Common myeloid progenitor, CD34-positive (primary cell): ENCODE measurements around the gene PHC2.
A peak's percentile ranks its signal among the peaks of the same experiment; 100 is the strongest.

ENCODE experiments used
- CTCF ChIA-PET: fragments of 350-600 bp; sonication (Branson Sonifier 250); formaldehyde crosslinking; loops from one replicate; lab custom pipeline; 2021; ENCODE audit warnings: antibody characterized with exemption; lab: Charles Lee
- POLR2A ChIA-PET: fragments of 350-600 bp; sonication (Branson Sonifier 250); formaldehyde crosslinking; loops from one replicate; lab custom pipeline; 2021; ENCODE audit warnings: antibody characterized with exemption; lab: Charles Lee
- DNase-seq, 3 donors: peaks; one replicate each; pipeline versions ENCODE4 v3.0.0 to v3.0.0-alpha.2; 2013
- H3K27ac ChIP-seq, 2 experiments: 1 replicate in 1 of 2; 2 replicates in 1 of 2; pipeline ENCODE4 v1.7.0; 2013; ENCODE audit warnings: inconsistent platforms in 2 of 2, low read length in 2 of 2, mild to moderate bottlenecking in 2 of 2, low read depth in 1 of 2, moderate library complexity in 1 of 2; ENCODE audit not compliant: severe bottlenecking in 2 of 2, insufficient read depth in 1 of 2, poor library complexity in 1 of 2
- H3K27me3 ChIP-seq, 5 experiments: replicated peaks in 2 of 5; 1 replicate in 3 of 5; 2 replicates in 2 of 5; pipeline versions ENCODE4 v1.6.1 to v1.7.0; 2013; ENCODE audit warnings: low read length in 4 of 5, mild to moderate bottlenecking in 2 of 5, moderate library complexity in 2 of 5, inconsistent platforms in 1 of 5; ENCODE audit not compliant: insufficient read depth in 5 of 5, control insufficient read depth in 4 of 5
- H3K36me3 ChIP-seq, 4 experiments: 1 replicate in 2 of 4; 2 replicates in 2 of 4; pipeline versions ENCODE4 v1.6.1 to v1.7.0; 2013; ENCODE audit warnings: low read length in 3 of 4, control low read depth in 1 of 4, mild to moderate bottlenecking in 1 of 4; ENCODE audit not compliant: control insufficient read depth in 4 of 4, insufficient read depth in 4 of 4
- H3K4me1 ChIP-seq, 4 experiments: 1 replicate in 3 of 4; 2 replicates in 1 of 4; pipeline versions ENCODE4 v1.6.1 to v1.7.1; 2013; ENCODE audit warnings: low read length in 3 of 4, mild to moderate bottlenecking in 3 of 4, control low read depth in 1 of 4, inconsistent platforms in 1 of 4, moderate library complexity in 1 of 4; ENCODE audit not compliant: control insufficient read depth in 4 of 4, insufficient read depth in 4 of 4; ENCODE audit errors: control extremely low read depth in 1 of 4
- H3K4me3 ChIP-seq, 7 experiments: 1 replicate in 4 of 7; 2 replicates in 3 of 7; pipeline versions ENCODE4 v1.5.1 to v1.7.0; 2013; ENCODE audit warnings: mild to moderate bottlenecking in 7 of 7, low read length in 6 of 7, moderate library complexity in 6 of 7, inconsistent platforms in 2 of 7, low read depth in 2 of 7, control low read depth in 1 of 7; ENCODE audit not compliant: insufficient read depth in 4 of 7, control insufficient read depth in 1 of 7; ENCODE audit errors: extremely low read depth in 1 of 7
- H3K9me3 ChIP-seq, 5 experiments: 1 replicate in 4 of 5; 2 replicates in 1 of 5; pipeline versions ENCODE4 v1.6.1 to v1.7.1; 2013; ENCODE audit warnings: low read length in 4 of 5, mild to moderate bottlenecking in 2 of 5, inconsistent platforms in 1 of 5, low read depth in 1 of 5, moderate library complexity in 1 of 5; ENCODE audit not compliant: control insufficient read depth in 4 of 5, insufficient read depth in 2 of 5; ENCODE audit errors: control extremely low read depth in 1 of 5
- WGBS: methylation state at CpG from one replicate; pipeline ENCODE4 v1.1.5; 2013; ENCODE audit not compliant: insufficient coverage; 5-methylcytosine and 5-hydroxymethylcytosine counted together

The PHC2 gene

DNA sequence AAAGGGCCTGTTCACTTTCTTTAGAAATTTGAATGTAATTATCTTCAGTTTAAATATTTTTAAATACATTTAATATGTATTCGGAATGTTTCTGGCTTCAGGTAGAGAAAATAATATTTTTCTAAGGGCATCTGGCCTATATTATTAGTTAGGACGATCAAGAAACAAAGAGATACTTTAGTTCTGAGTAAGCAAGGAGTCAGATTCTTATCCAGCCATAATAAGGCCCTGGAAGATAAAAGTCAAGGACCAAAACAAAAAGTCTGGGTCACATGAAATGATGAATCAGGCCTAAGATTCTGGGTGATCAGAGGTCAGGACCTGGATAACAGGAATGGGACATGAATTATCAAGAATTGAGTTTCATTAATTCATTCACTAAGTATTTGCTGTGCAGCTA, 6.3 kb downstream of the PHC2 start:
- H3K27ac ChIP-seq = no peak overlapping the region
- no peaks in the 10 kb centered on the region for H3K27me3 ChIP-seq
- ChIA-PET CTCF (no interaction called here), POLR2A (no interaction called here)
- no peak for DNase-seq
- WGBS = 100% methylated on average over 2 of the region's 2 CpGs
- no peaks in the 10 kb centered on the region for H3K9me3 ChIP-seq
- H3K4me1 ChIP-seq = peaks cover 2 to 32% (median 17%) of the 10 kb centered on the region in 4 experiments
- H3K4me3 ChIP-seq = no peak overlapping the region
- H3K36me3 ChIP-seq = peaks cover 0 to 3% (median 0%) of the 10 kb centered on the region in 4 experiments

- CTCF ChIA-PET = no interaction called here
- H3K4me1 ChIP-seq = peaks cover 2 to 28% (median 15%) of the 10 kb centered on the region in 4 experiments
- WGBS = no CpG with 5 or more reads among the region's 4 CpGs
- H3K9me3 ChIP-seq = peaks cover 0 to 2% (median 0%) of the 10 kb centered on the region in 5 experiments
- H3K4me3 ChIP-seq = no peak overlapping the region
- H3K27me3 ChIP-seq = no peaks in the 10 kb centered on the region
- no peak for DNase-seq
- POLR2A ChIA-PET = no interaction called here
- no peak overlapping the region for H3K27ac ChIP-seq
- peaks cover 0 to 3% (median 0%) of the 10 kb centered on the region in 4 experiments for H3K36me3 ChIP-seq
Observed at GRCh38 chr1:33424205-33424604, 6.7 kb downstream of the PHC2 start.

GRCh38 chr1:33420870-33421775, 9.8 kb downstream of the PHC2 start:
- peak; percentile 28 to 77 (median 68) for DNase-seq
- Histone ChIP-seq H3K4me3 (peak overlapping the region in 1 of 7 experiments; percentile 40), H3K4me1 (peaks cover 2 to 15% (median 7%) of the 10 kb centered on the region in 4 experiments), H3K36me3 (peaks cover 0 to 3% (median 0%) of the 10 kb centered on the region in 4 experiments), H3K9me3 (peaks cover 0 to 19% (median 0%) of the 10 kb centered on the region in 5 experiments), H3K27me3 (no peaks in the 10 kb centered on the region), H3K27ac (no peak overlapping the region)
- POLR2A ChIA-PET = interaction anchor here (0.6 kb wide), 1 partner anchor 827 kb away, joined by 9 read pairs; no protein-coding TSS in a partner anchor
- 33% methylated on average over 3 of the region's 7 CpGs for WGBS
- CTCF ChIA-PET = interaction anchor here (1.0 to 1.7 kb wide), 4 partner anchors 8 to 49 kb away, joined by 3 to 5 read pairs (median 4); no protein-coding TSS in a partner anchor

DNA sequence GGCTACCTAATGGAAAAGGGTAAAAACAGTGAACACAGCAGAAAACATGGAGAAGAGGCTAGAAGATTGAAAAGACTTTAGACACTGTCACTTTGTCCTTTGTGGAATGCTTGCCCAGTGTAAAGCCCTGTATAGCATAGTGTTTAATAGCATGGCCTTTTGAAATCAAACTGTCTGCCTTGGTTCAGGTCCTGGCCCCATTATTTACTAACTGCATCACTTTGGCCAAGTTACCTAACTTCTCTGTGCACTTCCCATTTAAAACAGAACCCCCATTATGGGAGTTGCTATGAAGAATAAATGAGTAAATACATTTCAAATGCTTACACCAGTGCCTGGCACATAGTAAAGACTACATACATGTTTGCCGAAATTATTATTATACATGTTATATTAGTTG, 12.1 kb downstream of the PHC2 start:
- H3K27me3 ChIP-seq = no peaks in the 10 kb centered on the region
- CTCF ChIA-PET = no interaction called here
- no peak overlapping the region for H3K27ac ChIP-seq
- POLR2A ChIA-PET = no interaction called here
- no peaks in the 10 kb centered on the region for H3K36me3 ChIP-seq
- no CpG with 5 or more reads among the region's 1 CpG for WGBS
- DNase-seq = no peak
- H3K4me3 ChIP-seq = no peak overlapping the region
- H3K9me3 ChIP-seq = peaks cover 0 to 34% (median 4%) of the 10 kb centered on the region in 5 experiments
- peaks cover 2 to 15% (median 7%) of the 10 kb centered on the region in 4 experiments for H3K4me1 ChIP-seq

DNA sequence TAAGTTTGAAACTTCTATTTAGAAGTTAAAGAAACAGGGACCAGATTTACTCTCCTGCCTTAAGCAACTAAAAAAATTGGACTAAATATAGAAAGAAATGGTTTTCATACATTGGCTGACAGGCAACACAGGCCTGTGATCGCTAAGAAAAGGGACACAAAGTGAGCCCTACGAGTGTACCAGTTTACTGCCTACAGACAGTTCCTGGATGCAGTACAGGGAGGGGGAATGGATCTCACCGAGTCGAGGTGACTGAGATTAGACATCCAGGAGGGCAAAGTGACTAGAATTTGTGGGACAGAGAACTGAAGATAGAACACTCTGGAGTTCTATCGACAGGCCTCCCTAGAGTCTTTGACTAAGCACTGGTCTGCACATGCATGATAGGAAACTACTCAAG, 16.0 kb downstream of the PHC2 start:
- DNase-seq = no peak
- 98% methylated on average over 5 of the region's 5 CpGs for WGBS
- Histone ChIP-seq H3K9me3 (peaks cover 0 to 34% (median 4%) of the 10 kb centered on the region in 5 experiments), H3K4me3 (no peak overlapping the region), H3K36me3 (peaks cover 0 to 3% (median under 1%) of the 10 kb centered on the region in 4 experiments), H3K27me3 (no peaks in the 10 kb centered on the region), H3K4me1 (no peaks in the 10 kb centered on the region), H3K27ac (no peak overlapping the region)
- CTCF ChIA-PET = no interaction called here
- POLR2A ChIA-PET = no interaction called here

DNA sequence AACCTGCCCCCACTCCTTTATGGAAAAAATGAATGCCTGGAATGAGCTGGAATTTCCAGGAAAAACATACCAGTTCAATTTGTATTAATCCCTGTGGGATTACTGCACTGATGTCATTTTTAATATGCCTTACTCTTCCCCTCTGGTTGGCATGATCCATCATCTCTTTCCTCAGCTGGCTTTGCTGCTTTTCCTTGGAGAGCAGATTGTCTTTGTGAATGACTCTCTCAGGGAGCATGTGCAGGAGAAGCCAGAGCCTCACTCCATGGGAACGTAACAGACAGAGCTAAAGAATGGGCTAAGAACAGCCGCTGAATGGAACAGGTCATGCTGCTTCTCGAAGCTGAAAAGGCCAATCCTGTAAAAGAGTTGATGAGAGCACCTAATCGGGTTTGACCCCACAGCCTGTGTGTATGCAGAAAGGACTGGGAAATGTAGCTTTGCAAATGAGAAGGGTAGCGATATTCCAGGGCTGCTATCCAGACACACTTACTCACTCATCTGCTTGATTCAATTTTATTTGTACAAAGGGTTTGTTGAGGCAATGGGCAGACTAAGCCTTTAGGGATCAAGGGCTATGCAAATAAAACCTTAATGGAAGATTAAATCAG, 20.7 kb downstream of the PHC2 start:
- POLR2A ChIA-PET = no interaction called here
- Histone ChIP-seq H3K4me1 (no peaks in the 10 kb centered on the region), H3K27me3 (no peaks in the 10 kb centered on the region), H3K36me3 (peaks cover 0 to 4% (median under 1%) of the 10 kb centered on the region in 4 experiments), H3K4me3 (no peak overlapping the region), H3K9me3 (peaks cover 0 to 13% (median 0%) of the 10 kb centered on the region in 5 experiments), H3K27ac (no peak overlapping the region)
- WGBS = 96% methylated on average over 4 of the region's 5 CpGs
- CTCF ChIA-PET = no interaction called here
- DNase-seq = no peak
